ENCODE measurements around the gene CENPK.
"Not testable (repeated sequence)": the region's sequence is repeated elsewhere in the genome, so short reads cannot be mapped to it uniquely, and the experiment has no call there.

CENPK gene

DNA sequence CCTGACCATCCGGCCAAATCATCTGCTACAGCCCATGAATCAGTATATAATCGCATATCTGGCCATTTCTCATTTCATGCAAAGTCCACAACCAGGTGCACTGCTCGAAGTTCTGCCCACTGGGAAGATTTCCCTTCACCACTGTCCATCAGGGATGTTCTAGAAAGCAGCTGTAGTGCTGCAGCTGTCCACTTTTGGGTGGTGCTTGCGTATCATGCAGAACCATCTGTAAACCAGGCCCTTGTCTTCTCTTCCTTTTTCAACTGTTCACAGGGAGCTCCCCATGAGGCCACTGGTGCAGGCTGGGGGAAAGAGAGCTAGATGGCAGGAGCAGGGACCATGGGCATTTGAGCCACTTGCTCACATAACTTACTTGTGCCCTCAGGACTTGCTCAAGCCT lies 73.8 kb downstream of the CENPK start:
- DNase-seq, result no peak

DNA sequence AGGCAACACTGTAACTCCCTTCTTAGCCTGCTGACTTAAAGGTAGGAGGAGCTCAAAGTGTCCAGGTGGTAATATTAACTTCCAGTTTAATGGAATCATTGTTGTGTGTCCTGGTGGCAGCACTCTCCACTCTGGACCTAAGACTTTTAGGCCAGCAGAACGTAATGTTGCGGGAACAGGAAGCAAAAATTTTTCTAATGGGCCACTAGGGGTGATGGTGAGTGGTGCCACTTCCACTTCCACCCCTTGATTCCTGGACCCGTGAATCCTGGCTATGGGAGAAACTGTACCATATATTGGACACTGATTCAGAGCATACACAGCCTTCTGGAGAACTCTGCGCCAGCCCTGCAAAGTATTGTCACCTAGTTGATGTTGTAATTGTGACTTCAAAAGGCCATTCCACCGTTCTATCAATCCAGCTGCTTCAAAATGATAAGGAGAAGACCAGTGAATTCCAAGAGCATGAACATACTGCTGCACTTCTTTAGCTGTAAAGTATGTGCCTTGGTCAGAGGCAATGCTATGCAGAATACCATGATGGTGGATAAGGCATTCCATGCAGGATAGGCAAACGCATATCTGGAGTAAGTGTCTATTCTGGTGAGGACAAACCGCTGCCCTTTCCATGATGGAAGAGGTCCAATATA lies 74.8 kb downstream of the CENPK start:
- not testable (repeated sequence) for DNase-seq

DNA sequence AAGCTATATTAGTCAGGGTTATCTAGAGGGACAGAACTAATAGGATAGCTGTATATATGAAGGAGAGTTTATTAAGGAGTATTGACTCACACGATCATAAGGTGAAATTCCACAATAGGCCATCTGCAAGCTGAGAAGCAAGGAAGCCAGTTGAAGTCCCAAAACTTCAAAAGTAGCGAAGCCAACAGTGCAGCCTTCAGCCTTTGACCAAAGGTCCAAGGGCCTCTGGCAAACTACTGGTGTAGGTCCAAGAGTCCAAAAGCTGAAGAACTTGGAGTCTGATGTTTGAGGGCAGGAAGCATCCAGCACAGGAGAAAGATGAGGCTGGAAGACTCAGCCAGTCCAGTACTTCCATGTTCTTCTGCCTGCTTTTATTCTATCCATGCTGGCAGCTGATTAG lies 76.2 kb downstream of the CENPK start:
- DNase-seq, result not testable (repeated sequence)

DNA sequence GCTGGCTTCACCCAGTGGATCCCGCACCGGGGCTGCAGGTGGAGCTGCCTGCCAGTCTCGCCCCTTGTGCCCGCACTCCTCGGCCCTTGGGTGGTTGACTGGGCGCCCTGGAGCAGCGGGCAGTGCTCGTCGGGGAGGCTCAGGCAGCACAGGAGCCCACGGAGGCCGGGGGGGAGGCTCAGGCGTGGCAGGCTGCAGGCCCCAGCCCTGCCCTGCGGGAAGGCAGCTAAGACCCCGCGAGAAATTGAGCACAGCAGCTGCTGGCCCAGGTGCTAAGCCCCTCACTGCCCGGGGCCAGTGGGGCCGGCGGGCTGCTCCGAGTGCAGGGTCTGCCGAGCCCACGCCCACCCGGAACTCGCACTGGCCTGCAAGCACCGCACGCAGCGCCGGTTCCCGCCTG lies 77.6 kb downstream of the CENPK start:
- no peak for DNase-seq

DNA sequence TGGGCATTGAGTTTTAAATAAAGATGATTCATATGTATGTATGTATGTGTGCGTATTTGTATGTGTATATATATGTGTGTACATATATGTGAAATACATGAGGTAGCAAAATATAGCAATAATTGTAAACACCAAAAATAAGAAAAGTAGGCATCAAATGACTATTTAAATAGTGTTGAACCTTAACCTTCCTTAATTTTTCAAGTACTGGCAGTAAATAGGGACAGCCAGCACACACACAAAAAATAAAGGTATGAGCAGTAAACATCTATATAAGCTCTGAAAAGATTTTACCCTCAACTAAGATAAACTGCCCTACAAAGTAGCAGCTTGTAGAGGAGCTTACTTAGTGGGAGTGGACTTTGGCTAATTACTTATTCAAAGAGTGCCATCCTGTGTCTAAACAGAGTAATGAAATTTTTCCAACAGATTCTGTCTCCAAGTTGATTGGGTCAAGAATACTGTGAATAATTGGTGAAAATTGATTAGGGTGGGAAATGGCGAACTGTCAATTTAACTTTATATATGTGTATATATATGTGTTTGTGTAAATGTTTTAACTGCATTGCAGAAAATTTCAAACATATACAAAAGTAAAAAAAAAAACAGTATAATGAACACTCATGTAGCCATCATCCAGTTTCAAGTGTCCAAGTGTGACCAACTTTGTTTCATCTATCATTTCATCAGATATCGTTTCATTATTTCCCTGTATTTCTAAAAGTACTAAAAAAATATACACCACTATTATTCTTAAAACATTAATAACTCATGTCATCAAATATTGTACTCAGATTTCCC lies 79.2 kb downstream of the CENPK start:
- peak; percentile 67 for DNase-seq

DNA sequence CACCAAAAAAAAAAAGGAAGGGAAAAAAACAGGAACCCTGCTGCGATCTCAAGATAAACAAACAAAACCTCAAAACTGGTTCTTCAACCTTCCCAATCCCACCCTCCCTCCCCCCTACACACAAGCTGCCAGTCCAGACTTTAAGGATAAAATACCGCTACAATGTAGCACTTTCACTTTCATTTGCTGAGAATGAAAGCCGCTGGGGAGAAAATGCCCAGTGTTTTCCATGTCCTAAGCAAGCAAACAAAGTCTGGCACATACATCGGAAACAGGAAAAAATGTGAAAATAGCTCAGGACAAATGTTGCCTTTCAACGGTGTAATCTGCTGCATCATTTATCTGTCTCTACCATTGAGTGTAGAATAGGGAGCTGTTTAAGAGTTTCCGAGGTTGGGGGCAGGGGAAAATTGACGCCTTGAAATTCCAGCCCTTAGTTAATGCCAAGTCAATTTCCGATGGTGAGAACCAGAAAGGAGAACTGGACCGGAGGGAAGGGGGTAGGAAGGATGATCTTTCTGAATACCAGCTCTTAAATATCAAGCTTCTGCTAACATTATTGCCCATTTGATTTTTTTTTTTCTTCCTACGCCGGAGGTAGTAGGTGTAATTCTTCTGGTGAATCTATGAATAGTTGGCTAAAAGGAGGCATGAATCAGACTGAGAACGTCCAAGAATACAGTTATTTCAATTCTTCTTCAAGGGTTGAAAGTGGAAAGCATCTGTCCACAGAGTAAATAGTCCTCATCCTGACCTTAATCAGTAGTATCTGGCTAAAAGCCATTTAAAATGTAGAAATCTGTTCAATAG lies 80.0 kb downstream of the CENPK start:
- DNase-seq, result peak; percentile 41

DNA sequence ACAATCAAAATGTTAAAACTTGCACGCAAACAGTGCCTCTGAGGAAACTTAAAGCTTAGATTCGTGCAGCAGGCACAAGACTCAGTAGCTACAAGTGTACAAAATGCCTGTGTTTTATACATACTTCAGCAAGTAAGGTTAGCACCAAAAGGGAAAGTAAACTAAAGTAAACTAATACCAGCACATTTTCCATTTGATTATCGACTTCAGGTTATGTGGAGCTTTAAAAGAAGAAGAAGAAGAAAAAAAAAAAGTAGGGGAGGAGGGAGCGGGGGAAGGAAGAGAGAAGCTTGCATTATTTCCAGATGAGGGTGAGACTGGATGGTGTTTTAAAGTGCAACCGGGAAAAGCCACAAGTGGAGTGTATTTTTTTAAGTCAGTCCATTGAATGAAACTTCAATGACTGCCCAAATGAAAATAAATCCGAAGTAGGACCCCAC lies 80.7 kb downstream of the CENPK start:
- DNase-seq, result peak; percentile 17

DNA sequence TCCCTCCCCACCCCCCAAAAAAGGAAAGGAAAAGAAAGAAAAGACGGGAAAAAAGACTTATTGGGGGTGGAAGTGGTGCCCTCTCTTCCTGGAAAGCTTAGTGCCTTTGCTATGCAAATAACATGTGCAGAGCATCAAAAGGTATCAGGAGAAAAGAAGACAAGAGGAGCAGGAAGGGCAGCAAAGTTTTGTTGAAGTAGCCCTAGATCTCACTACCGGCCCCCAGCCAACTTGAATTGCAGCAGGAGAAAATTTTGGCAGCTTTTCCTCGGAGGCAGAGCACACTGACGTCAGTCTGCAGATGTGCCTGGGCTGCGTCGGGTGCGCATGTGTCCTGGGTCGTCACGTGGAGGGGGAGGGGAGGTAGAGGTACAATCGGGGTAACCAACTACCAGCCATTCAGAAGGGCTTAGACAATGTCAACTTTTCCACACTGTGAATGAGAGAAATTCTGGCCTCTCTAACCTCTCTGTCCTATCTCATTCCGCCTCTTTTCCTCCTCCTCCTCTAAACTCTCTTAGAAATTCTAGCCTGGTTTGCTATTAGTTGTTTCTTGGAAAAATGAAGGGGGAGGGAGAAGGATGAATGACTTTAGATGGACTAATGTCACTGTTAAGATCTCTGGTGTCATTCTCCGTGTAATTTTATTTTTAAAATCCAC lies 81.2 kb downstream of the CENPK start, which contains the start of gene ADAMTS6:
Gene ADAMTS6, minus strand, starts transcription at position 286 of the 661 bp plus-strand sequence. CDS start 8,247 bp downstream, outside the sequence.
- peak; percentile 80 for DNase-seq

DNA sequence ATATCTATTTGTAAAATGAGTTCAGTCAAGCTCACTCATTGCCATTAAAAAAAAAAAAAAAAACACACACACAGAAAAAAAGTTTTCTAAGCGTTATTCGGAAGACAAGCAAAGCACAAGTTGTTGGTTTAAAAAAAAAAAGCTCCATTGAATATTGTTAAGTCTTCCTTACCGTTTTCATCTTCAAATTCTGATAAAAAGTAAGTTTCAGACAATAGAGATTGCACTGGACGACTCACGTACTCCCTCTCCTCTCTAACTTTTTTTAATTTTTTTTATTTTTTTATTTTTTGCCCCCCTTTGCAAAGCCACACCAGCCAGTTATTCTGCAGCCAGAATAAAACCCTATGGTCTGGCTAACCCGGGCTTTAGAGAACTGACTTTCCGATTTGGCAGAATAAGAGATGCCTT lies 81.8 kb downstream of the CENPK start:
- no peak for DNase-seq

DNA sequence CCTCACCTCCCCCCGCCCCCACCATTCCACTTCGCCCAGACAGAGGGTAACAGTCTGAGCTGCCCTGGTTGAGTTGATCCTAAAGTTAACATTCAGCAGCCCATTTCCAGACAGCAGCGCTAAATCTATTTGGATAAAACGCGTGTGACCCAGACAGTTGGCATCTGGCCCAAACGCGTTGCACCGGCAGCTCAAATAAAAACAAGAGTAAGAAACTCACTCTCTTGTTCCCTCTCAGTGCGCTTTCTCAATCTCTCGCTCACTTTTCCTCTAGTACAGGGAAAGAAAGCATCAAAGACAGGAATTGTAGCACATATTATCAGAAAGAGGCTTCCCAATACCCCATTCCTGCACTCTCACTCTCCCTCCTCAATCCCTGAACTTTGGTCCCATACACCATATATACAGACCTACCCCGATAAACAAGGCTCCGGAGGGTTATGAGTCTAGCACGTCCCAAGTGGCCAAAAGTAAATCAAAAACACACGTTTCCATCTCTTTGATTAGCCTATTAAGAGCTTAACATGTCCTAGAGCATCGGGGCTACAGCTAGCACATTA lies 82.6 kb downstream of the CENPK start:
- peak; percentile 34 for DNase-seq

DNA sequence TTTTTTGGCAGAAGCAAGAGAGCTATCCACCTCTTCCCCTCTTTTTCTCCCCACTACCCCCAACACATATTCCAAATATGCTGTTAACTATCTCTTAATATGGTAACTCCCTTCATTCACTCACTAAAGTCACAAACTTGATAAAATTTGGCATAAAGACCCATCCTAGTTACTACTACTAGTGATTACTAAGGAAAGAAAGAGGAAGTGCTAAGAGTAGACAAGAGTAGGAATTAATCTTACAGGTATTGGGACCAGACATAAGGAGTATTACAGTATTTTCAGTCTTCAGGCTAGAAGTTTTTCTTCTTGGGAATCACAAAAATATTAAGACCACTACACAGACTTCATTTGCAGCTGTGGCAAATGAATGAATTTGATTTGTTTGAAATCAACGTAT lies 83.4 kb downstream of the CENPK start:
- DNase-seq, result no peak

DNA sequence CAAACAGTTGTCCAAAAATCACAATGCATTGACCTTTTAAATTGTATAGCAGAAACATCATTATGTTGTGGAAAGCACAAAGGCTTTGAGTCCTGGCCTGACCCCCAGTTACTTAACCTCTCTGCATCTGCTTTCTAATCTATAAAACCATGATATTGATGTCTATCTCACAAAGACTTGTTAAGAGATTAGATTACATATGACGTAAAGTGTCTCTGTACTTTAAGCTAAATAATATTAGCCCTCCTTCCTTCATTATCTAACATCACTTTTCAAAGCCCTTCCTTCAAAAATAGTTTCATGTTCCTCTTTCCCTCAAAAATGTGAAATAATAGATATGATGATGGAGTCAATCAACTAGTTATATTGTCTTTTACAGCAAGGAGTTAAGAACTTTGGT lies 84.6 kb downstream of the CENPK start:
- no peak for DNase-seq

DNA sequence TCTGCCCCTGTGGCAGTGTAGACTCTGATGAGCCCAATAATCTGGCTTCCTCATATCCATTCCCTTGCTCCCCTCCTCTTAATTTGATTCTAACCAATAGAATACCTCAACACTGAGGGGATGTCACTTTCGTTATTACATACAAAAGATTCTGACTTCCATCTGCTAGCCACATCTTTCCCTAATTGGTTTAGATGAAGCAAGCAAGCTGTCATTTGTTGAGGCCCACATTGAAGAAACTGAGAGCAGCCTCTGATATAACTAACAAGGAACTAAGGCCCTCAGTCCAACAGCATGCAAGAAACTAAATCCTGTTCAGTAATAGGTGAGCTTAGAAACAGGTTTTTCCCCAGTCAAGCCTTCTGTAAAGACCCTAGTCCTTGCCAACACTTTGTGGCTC lies 87.1 kb downstream of the CENPK start:
- DNase-seq, result no peak

DNA sequence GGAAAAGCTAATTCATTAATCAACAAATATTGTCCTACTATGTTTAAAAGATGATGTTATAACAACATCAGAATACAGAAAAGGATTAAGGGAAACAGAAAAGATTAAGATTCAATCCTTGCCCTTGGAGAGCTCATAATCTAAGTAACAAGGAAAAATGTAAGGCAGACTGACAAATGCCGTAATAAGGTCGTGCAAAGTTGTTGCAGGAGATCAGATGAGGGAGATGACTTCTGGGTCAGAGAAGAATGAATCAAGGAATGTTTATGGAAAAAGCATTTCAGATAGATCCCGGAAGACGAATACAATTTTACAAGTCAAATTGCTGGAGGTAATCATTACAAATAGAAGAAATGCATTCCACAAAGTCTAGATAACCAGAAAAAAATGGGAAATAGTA lies 87.6 kb downstream of the CENPK start:
- no peak for DNase-seq

DNA sequence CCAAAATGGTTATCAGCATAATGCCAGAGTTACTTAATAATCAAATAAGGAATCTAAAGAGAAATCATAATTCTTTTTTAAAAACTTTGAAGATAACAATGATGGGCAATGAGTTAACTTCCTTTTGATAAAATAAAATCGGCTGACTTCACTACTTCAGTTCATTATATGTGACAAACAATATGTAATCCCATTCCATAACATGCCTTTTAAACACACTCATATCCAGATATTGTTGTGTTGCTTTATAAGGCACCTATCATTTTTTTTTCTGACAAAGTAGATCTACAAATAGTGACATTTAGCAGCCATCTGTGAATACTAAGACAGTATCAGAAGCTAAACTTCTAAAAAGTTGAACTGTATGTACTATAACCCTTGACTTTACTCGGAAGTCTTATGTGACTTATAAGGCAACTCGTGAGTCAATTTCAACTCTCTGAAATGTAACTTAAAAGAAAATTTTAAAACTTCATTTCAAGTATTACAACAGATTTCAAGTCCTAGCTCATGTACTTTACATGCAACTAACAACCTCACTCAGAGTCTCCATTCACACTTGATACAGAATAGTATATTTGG lies 88.7 kb downstream of the CENPK start:
- DNase-seq, result no peak

DNA sequence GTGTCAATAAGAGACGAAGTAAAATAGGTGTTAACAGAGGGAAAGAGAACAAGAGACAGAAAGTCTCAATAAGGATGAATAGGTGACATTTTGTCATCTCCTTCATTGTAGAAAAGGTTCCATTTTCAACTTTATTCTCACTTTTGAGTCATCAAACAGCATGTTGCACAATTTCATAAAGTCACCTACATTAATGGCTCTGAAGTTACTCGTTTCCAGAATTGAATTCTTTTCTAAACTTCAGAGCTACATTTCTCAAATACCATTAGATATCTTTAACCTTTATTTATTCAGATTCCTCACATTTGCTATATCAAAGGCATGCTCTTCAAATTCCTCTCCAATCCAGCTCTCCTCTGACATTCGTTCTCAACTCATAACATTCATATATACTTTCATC lies 94.3 kb downstream of the CENPK start:
- no peak for DNase-seq
